DND-41 (cell line): Measurements from ENCODE around the gene NELFA.

ENCODE experiments used
- ATAC-seq: fragments of 200-7000 bp; cut with Tn5 transposase; 3 replicates; pipeline ENCODE4 v1.9.1; 2021; ENCODE audit warnings: low read depth; ENCODE audit not compliant: insufficient read depth
- DNase-seq: peaks from one replicate; pipeline ENCODE4 v3.0.0-alpha.2; 2020
- H2AFZ ChIP-seq: 2 replicates; pipeline ENCODE4 v1.6.0; 2012; ENCODE audit warnings: low read depth, low read length
- H3K27ac ChIP-seq: 2 replicates; pipeline ENCODE4 v1.5.1; 2012; ENCODE audit warnings: low read length, inconsistent platforms
- H3K27me3 ChIP-seq: fragments of 200-600 bp; sonication (generic); 2 replicates; pipeline ENCODE4 v1.6.0; 2012; ENCODE audit warnings: low read length, mild to moderate bottlenecking, inconsistent platforms; ENCODE audit not compliant: insufficient read depth, poor library complexity
- H3K36me3 ChIP-seq: 2 replicates; pipeline ENCODE4 v1.5.1; 2012; ENCODE audit warnings: low read length, inconsistent platforms; ENCODE audit not compliant: insufficient read depth
- H3K4me1 ChIP-seq: 2 replicates; pipeline ENCODE4 v1.5.1; 2012; ENCODE audit warnings: mild to moderate bottlenecking, low read length; ENCODE audit not compliant: insufficient read depth
- H3K4me2 ChIP-seq: 2 replicates; pipeline ENCODE4 v1.6.0; 2012; ENCODE audit warnings: mild to moderate bottlenecking, moderate library complexity, low read length, inconsistent platforms; ENCODE audit not compliant: insufficient read depth
- H3K4me3 ChIP-seq, 2 experiments: fragments of 200-600 bp in 1 of 2; shearing (Covaris generic) in 1 of 2; 2 replicates each; pipeline ENCODE4 v1.5.1; 2012 to 2016; ENCODE audit warnings: inconsistent platforms in 2 of 2, low read length in 2 of 2, mild to moderate bottlenecking in 2 of 2, low read depth in 1 of 2, moderate library complexity in 1 of 2
- H3K79me2 ChIP-seq: 2 replicates; pipeline ENCODE4 v1.6.0; 2012; ENCODE audit warnings: low read length, inconsistent platforms; ENCODE audit not compliant: insufficient read depth
- H3K9ac ChIP-seq: 2 replicates; pipeline ENCODE4 v1.6.0; 2012; ENCODE audit warnings: low read depth, mild to moderate bottlenecking, inconsistent platforms, low read length, moderate library complexity
- H3K9me3 ChIP-seq: 2 replicates; pipeline ENCODE4 v1.5.1; 2012; ENCODE audit warnings: low read length, moderate library complexity, mild to moderate bottlenecking, inconsistent platforms; ENCODE audit not compliant: insufficient read depth, severe bottlenecking
- H4K20me1 ChIP-seq: 2 replicates; pipeline ENCODE4 v1.6.0; 2012; ENCODE audit warnings: low read length; ENCODE audit not compliant: insufficient read depth
- EZH2 ChIP-seq: IDR thresholded peaks from 3 replicates; pipeline ENCODE4 v1.6.1; 2012; ENCODE audit warnings: borderline replicate concordance, low read depth, mild to moderate bottlenecking, moderate library complexity, low read length, inconsistent platforms; ENCODE audit not compliant: severe bottlenecking
- TF ChIP-seq, protein P1 (sequence below): IDR thresholded peaks from 2 replicates; pipeline ENCODE4 v1.5.1; 2012; ENCODE audit warnings: borderline replicate concordance, low read length, moderate library complexity, mild to moderate bottlenecking; ENCODE audit not compliant: poor library complexity, severe bottlenecking; ENCODE audit errors: extremely low read depth

The NELFA gene

DNA sequence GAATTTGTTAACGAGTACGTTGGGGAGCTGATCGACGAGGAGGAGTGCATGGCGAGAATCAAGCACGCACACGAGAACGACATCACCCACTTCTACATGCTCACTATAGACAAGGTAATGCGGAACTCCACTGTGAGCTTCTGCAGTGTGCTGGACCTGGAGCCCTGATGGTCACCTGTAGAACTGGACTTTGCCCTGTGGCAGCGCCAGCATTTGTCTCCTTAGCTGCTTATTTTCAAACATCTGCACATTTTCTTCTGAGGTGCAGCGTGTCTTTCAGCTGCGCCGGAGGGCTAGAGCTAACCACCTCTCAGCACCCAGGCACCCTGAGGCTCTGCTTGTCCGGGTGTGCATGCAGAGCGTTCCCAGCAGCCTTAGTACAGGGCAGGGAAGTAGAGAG lies 47.7 kb downstream of the NELFA start:
- Histone ChIP-seq H3K4me1 (no peaks in the 10 kb centered on the region), H3K9me3 (no peaks in the 10 kb centered on the region), H3K4me3 (no peak overlapping the region), H3K9ac (no peak overlapping the region), H4K20me1 (peaks cover 52% of the 10 kb centered on the region), H3K36me3 (peaks cover 100% of the 10 kb centered on the region), H2AFZ (no peak overlapping the region), H3K79me2 (peaks cover 71% of the 10 kb centered on the region), H3K4me2 (no peak overlapping the region), H3K27ac (no peak overlapping the region), H3K27me3 (no peaks in the 10 kb centered on the region)
- ATAC-seq: no peak
- DNase-seq: no peak
- TF ChIP-seq, protein P1, sequence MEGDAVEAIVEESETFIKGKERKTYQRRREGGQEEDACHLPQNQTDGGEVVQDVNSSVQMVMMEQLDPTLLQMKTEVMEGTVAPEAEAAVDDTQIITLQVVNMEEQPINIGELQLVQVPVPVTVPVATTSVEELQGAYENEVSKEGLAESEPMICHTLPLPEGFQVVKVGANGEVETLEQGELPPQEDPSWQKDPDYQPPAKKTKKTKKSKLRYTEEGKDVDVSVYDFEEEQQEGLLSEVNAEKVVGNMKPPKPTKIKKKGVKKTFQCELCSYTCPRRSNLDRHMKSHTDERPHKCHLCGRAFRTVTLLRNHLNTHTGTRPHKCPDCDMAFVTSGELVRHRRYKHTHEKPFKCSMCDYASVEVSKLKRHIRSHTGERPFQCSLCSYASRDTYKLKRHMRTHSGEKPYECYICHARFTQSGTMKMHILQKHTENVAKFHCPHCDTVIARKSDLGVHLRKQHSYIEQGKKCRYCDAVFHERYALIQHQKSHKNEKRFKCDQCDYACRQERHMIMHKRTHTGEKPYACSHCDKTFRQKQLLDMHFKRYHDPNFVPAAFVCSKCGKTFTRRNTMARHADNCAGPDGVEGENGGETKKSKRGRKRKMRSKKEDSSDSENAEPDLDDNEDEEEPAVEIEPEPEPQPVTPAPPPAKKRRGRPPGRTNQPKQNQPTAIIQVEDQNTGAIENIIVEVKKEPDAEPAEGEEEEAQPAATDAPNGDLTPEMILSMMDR: no peak
- no peak for TF ChIP-seq EZH2

DNA sequence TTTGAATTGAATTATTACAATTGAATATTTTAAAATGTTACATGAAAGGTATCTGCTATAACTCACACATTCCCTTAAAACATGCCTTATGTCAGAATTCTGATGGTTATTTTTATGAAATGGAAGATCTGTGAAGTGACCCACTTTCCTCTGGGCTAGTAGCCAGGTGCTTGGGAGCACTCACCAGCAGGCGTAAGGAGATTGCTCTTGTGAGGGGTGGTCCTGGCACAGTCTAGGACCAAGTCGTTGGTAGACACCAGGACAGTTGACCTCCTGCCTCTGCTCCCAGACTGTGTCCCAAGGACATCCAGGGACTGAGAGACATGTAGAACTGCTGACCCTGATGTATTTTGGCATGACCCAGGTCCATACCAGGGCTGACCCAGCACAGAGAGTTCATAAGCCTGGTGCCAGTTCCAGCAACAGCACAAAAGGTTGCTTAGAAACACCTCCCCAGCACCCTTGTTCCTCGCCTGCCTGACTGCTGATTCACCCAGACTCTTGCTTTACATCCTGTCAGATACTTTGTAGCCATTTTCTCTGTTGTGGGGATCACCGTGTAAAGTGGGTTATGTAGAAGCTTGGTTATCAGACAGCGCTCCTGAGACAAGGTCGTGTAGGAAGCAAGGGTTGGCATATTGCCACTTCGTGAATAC lies 48.5 kb downstream of the NELFA start:
- Histone ChIP-seq H3K4me1 (no peaks in the 10 kb centered on the region), H3K9ac (no peak overlapping the region), H3K79me2 (peaks cover 71% of the 10 kb centered on the region), H3K27me3 (no peaks in the 10 kb centered on the region), H3K4me3 (no peak overlapping the region), H3K4me2 (no peak overlapping the region), H3K36me3 (peaks cover 100% of the 10 kb centered on the region), H3K9me3 (no peaks in the 10 kb centered on the region), H4K20me1 (peaks cover 56% of the 10 kb centered on the region), H3K27ac (no peak overlapping the region), H2AFZ (no peak overlapping the region)
- DNase-seq (no peak), ATAC-seq (no peak)
- TF ChIP-seq, protein P1: no peak
- TF ChIP-seq EZH2: no peak

DNA sequence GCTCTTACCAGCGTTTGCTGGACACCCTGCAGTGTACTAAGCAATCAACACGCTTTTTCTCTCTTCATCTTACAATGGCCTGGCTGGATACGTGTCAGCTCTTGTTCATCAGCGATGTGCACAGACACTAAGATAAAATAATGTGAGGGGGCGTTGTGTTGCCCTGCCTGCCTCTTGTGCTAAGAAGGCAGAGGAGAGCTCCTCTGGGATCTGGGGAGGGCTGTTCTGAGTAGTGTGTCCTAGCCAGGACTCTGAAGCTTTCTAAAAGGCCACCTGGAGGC lies 49.7 kb downstream of the NELFA start:
- Histone ChIP-seq H3K27me3 (no peaks in the 10 kb centered on the region), H3K36me3 (peaks cover 100% of the 10 kb centered on the region), H3K27ac (no peak overlapping the region), H2AFZ (no peak overlapping the region), H3K79me2 (peaks cover 78% of the 10 kb centered on the region), H3K9ac (no peak overlapping the region), H3K4me3 (no peak overlapping the region), H3K9me3 (no peaks in the 10 kb centered on the region), H3K4me1 (no peaks in the 10 kb centered on the region), H4K20me1 (peaks cover 58% of the 10 kb centered on the region), H3K4me2 (no peak overlapping the region)
- no peak for DNase-seq
- TF ChIP-seq EZH2: no peak
- TF ChIP-seq, protein P1: no peak
- ATAC-seq: no peak
